Islet of Langerhans (tissue), 1 donor: ENCODE results near the gene PARP8.
"Not testable (repeated sequence)": the region's sequence is repeated elsewhere in the genome, so short reads cannot be mapped to it uniquely, and the experiment has no call there.

Source experiments
- FAIRE-seq: peaks from one replicate; lab custom pipeline; 2011; peaks lifted over from hg19 to GRCh38; lab: Jason Lieb, UNC

The PARP8 gene

DNA sequence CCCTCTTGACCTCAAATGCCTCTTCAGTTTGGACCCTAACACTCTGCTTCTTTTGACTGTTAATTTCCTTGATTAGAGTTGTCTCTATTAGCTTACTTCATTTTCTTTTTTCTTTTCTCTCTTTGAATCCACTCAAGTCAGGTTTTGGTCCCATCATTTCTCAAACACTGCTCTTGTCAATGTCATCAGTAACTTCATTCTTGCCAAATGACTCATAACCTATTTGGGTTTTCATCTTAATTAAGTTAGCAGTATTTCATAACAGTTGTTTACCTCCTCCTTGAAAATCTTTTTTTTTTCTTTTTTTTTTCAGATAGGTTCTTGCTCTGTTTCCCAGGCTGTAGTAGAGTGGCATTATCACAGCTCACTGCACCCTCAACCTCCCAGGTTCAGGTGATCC lies 119.6 kb downstream of the PARP8 start:
- FAIRE-seq = no peak

DNA sequence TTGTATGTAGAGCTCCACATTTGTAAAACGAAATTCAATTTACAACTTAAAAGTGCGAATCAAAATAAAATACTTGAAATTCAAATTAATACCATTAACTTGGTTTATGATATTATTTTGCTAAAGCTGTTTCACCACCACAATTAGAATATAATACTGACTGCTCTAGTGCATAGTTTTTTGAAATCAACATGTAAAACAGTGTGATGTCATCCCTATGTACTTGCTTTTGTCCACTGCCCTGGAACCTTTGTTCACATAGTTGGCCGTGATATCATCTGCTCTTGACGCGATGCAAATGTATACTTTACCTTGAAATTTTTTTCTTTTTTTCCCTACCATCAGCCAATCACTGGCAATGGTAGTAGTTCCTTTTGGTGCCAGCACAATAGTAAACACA lies 125.4 kb downstream of the PARP8 start:
- FAIRE-seq = peak; percentile 38

DNA sequence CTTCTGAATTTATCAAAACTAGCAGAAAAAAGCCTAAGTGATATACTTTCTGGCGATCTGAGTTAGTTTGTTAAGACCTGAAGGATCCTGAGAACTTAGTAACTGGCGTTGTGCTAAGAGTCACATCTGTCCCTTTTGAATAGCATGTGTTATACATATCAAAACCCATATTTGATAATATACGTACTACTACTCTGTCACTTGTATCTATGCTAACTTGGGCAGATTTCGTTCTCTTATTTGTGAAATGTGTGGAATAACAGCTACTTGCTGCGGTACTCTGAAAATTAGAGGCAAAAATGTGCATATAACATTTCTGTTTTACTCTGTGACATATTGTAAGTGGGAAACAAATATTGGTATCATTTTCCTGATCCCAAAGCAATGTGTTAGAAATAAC lies 126.4 kb downstream of the PARP8 start:
- FAIRE-seq = no peak

DNA sequence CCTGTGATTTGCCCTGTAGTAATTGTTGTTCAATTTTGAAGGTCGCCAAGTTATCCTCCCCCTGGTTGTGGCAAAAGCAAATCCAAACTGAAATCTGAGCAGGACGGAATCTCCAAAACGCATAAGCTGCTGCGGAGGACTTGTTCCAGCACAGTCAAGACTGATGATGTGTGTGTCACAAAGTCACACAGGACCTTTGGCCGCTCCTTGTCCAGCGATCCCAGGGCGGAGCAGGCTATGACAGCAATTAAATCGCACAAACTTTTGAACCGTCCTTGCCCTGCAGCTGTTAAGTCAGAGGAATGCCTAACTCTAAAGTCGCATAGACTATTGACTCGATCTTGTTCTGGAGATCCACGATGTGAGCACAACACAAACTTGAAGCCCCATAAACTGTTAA lies 128.4 kb downstream of the PARP8 start:
- no peak for FAIRE-seq

DNA sequence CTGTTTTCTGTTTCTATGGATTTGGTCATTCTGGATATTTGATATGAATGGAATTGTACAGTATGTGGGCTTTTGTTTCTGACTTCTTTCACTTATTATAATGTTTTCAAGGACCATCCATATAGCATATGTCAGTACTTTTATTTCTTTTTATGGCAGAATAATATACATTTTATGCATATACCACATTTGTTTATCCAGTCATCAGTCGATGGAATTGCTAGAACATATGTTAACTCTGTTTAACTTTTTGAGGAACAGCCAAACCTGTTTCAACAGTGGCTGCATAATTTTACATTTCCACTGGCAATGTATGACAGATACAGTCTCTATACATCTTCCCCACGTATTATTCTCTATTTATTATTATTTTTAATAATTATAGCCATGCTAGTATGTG lies 131.6 kb downstream of the PARP8 start:
- FAIRE-seq = no peak

DNA sequence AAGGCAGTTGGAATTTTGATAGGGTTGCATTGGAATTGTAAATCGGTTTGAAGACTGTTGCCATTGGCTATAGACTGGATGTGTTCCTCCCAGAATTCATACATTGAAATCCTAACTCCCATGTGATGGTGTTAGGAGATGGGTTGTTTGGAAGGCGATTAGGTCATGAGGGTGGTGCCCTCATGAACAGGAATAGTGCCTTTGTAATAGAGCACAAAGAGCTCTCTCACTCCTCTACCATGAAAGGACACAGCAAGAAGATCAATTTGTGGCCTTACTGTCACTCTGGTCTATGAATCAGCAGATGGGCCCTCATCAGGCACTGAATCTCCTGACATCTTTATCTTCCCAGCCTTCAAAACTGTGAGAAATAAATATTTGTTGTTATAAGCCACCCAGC lies 133.2 kb downstream of the PARP8 start:
- no peak for FAIRE-seq

DNA sequence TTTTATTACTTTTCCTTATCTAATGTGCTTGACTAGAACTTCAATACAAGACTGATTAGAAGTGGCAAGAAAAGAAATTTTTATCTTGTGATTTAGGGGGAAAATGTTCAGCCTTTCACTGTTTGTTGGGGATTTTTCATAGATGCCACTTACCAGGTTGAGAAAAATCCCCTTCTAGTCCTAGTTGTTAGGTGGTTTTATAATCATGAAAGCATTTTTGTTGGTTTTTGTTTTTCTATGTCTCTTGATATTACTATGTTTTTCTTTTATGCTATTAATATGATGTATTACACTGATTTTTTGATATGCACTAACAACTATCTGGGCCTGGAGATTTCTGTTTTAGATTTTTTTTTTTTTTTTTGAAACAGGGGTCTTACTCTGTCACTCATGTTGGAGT lies 134.0 kb downstream of the PARP8 start:
- no peak for FAIRE-seq

DNA sequence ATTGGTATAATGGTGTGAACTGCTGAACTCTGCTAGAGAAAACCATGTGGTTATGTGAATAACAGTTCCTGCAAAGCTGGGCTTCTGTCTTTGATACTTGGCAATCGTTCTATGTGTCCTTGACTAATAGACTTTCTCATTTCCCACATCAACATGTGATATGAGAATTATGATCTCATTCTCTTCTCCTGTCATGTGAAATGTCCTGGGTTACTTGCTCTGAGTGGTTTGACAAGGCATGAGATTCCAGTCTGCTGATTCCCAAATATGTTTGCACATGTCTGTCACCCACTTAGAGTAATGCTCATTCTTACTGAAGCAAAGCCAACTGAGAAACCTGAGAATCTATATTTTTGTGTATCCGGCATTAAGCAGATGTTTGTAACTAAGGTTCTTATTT lies 141.2 kb downstream of the PARP8 start:
- FAIRE-seq = peak; percentile 61

DNA sequence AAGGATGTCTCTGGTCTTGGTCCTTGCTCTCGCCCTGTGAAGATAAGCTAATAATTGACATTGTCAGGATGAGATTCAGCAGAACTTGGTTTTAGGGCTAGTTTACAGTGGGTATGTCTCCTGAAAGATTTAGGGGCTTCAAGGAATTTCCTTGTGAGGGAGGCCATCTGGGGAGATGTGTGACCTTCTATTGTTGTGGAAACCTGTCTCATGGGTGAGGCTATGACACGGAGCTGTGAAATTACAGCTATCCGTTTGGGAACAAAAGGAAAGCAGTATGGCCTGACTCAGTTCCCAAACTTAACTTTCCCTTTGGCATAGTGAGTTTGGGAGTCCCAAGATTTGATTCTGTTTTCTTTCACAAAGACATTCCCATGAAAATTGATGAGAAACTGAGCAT lies 142.0 kb downstream of the PARP8 start:
- FAIRE-seq = no peak

DNA sequence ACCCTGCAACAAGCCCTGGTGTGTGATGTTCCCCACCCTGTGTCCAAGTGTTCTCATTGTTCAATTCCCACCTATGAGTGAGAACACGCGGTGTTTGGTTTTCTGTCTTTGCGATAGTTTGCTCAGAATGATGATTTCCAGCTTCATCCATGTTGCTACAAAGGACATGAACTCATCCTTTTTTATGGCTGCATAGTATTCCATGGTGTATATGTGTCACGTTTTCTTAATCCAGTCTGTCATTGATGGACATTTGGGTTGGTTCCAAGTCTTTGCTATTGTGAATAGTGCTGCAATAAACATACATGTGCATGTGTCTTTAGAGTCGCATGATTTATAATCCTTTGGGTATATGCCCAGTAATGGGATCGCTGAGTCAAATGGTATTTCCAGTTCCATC lies 145.3 kb downstream of the PARP8 start:
- FAIRE-seq = not testable (repeated sequence)

DNA sequence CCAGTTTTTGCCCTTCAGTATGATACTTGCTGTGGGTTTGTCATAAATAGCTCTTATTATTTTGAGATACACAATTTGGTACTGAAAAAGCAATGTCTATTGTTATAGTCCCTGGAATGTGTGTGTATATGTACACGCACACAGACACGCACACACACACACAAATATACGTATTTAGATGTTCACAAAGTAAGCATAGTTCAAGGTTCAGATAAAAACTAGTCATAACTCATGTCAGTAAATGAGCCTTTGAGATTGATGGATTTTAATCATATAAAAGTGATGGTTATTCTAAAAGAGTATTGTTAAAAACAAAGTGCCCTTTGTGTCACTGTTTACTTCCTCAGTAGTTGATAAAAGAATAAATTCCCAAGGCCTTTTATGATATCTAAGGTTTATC lies 147.3 kb downstream of the PARP8 start:
- no peak for FAIRE-seq

DNA sequence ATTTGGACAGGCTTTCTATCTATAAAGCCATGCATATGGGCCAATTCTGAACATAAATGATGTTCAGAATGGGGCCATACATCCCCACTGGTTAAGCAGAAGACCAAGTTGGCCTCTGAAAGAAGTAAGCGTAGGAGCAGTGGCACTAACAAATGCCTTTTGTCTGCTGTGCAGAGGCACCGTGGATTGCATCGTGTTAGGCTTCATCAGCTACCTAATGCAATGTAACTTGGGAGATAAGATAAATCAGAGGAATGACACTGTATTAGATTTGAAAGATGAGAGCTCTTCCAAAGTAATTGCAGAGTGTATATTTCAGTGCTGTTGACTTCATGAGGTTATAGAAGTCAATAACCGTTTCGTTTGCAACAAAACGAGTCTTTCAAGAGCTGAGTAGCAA lies 148.1 kb downstream of the PARP8 start:
- no peak for FAIRE-seq

DNA sequence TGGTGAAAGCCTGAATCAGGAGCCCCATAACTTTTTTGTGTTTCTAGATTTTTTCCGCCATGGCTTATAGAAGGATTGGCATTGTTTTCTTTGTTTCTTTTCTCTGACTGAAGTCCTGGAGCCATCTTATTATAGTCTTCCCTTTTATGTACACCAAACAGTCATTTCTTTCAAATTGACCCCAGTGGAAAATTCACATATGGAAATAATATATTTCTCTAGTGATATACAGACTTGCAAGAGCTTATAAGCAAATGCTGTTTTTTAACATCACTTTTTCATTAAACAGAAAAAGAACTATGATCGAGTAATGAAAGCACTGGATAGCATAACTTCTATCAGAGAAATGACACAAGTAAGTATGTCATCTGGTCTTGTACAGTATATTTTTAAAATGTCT lies 155.6 kb downstream of the PARP8 start:
- FAIRE-seq = no peak

DNA sequence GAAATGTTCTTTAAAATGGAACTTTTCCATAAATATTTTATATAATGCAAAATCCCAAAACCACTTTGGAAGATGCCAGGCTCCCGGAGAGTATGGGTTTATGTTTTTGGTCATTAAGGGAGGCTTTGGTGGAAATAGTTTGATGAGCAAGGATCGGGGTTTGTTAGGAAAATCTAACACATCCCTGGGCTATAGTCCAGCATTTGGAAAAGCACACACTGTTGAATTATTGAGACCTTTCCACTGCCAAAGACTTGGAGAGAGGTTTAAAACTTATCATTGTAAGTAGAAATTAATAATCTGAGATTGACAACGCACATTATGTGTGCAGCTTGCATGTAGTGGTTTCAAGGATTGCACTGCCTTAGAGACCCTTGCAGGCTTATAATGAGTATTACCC lies 156.3 kb downstream of the PARP8 start:
- FAIRE-seq = no peak

DNA sequence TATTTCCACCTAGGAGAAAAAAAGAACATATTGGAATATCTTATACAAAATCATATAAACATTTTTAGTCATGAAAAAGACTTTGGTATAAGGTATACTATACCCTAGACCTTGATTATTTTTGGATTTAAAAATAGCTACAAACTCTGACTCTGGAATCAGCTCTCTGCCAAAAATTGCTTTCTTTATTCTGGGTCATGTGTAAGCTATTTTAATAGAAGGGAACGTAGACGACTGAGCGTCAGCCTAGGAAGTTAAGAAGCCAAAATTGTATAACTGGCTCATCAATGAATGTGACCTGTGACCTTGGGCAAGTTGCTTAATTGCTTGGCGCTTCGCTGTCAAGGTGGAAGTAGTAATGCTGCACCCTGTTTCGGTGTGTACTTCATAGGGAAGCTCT lies 157.1 kb downstream of the PARP8 start:
- FAIRE-seq = no peak

DNA sequence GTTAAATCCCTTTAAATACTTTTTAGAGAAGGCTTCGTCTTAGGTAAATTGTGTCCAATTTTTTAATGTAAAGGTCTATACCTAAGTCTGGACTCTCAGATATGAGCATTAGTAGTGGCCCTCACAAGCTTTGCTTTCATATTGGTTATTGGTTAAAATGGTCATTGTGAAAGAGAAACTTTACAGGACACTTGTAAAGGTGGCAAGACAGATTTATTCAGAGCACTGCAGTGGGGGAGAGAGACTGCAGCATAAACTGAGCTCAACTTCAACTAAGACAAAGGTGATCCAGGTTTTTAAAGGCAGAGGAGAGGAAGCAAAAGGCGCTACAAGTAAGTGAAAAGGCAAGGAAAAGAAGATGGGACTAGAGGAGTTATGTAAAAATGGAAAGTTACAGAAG lies 157.7 kb downstream of the PARP8 start:
- no peak for FAIRE-seq

DNA sequence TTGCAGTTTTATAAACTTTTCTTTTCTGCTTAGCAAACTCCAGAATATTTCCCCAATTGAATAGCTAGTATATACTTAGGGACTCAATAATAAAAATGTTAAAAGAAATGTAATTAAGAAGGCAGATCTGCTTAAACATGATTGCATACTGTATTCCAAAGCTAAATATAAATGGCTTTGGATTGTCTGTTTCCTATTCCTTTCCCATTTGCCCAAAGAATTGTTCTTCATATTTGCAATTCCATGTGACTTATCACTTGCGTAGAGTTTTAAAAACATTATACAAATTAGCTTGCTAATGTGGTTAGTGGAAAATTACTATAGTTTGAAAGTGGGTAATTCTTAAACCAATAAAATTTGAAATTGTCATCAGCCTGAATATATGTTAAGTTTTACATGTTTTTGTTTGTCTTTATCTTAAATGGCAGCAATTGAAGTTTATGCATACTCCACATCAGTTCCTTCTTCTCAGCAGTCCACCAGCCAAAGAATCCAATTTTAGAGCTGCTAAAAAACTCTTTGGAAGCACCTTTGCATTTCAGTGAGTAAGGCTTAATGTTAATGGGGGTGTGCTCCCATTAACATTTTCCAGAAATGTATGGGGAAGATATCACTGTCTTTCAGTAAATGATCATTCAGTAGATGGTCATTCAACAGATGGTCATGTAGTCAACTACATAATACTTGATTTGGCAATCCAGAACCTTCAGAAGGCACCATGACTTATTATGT lies 161.2 kb downstream of the PARP8 start:
- no peak for FAIRE-seq

DNA sequence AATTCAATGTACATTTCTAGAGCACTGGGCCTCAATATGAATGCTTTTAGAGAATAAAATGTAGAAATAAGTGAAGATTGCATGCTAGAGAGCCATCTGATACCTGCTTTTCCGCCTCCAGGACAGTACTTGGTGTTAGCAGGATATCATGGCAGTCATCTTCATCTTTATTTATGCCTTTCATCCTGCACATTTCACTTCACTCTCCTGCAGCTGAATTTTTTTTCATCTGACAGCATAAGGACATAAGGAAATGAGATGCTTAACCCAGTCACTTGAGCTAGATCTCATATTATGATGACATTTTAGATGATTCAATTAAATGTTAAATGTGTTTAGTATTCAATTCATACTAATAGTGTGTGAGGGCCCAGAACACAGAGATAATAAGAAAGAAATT lies 162.6 kb downstream of the PARP8 start:
- FAIRE-seq = no peak

DNA sequence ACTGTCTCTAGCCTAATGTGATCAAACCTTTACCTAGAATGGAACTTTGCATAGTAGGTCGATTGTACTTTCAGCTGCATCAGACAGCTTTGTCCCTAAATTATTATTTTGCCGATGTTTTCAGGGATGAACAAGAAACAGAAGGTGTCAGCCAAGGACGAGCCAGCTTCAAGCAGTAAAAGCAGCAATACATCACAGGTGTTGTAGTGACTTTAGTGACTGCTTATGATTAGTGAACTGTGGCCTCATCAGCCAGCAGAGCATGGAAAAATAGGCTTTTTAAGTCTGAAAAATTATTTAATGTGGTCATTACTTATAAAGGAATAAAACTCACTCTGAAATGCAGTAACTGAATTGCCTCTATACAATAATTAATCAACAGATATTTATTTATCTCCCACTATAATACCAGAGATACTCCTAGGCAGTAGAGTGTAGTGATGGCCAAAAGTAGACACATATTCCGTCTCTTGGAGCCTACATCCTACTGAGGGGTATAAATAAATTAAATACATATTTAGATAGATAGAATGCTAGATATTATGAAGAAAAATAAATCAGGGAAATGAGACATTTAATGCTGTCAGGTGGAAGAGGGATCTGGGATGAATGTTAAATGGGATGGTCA lies 166.3 kb downstream of the PARP8 start:
- FAIRE-seq = no peak

DNA sequence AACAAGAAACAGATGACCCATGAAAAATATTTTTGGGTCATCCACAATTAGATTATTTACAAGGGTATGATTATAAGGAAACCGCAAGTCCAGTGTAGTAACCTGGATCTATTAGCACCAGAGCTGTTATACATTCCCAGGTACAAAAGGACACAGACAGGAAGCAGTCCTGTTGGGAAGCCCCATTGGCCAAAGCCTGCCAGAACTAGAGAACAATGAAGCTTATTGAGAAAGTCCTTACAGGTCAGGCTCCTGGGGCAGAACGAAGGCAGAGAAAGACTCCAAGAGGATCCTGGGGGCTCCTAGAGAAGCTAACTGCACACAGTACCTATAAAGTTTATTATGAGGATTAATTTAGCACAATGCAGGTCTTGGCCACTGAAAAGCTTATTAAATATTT lies 169.9 kb downstream of the PARP8 start:
- FAIRE-seq = no peak

DNA sequence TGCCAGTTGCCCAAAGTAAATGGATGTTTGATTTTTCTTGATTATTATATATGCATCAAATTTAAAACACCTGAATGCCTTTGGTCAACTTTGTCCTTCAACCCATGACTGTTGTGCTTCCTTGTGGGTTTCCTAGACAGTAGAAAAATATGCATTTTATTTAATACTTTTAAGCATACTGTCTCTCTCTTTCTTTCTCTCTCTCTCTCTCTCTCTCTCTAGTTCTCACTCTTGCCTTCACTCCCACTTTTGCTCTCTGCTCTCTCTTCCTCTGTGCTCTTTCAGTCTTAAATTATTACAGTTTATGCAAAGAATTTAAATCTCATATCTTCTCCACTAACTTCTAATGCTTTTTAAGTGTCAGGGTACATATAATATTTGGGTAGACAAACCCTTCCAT lies 173.0 kb downstream of the PARP8 start:
- FAIRE-seq = no peak

DNA sequence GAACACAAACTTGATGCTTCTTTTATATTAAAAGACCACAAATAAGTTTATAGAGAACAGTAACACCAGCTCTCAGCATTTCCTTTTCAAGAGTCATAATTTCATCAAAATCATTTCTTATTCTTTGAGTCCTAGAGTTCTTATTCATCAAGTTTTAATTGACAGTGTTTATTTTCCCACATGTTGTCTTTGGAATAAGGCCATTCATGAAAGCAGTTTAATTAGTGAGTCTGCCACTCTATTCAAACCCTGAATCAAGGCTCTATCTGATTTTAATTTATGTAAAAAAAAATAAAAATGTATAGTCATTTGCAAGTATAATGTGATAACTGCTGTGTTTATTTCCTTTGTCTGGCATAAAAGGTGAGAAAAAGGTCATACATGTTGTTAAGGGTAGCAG lies 176.7 kb downstream of the PARP8 start:
- no peak for FAIRE-seq

DNA sequence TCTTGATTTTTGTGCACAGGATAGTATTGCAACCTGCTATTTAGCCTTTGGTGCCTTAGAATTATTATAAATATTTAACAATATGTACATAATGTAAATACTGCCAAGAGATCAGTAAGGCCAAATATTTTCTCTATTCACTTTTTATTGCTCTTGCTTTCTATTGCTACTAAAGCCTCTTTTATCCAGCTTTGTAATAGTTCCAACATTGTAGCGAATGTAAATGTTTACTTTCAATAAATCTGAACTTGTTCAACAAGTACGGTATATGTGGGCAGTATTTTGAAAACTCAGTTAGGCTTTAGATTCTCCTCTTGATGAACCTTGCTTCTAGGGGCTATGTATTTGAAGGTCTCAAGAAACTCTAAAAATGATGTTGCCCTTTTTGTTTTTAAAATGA lies 179.8 kb downstream of the PARP8 start:
- FAIRE-seq = no peak

DNA sequence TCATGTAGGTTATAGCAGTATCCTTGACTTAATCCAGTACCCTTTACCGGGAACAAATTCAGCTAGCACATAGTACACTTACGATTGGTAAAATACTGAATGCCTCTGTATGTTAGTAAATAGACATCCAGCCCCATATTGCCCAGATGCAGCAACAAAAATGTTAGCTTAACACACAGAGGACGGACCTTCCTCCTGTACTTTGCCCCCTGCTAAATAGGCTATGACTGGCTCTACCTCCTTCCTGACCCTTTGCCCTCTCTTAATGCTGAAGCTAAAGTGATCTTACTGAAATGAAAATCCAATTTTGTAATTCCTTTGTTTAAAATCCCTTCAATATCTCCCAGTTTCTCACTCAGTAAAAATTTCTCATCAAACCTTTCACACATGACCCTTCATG lies 183.1 kb downstream of the PARP8 start:
- no peak for FAIRE-seq

DNA sequence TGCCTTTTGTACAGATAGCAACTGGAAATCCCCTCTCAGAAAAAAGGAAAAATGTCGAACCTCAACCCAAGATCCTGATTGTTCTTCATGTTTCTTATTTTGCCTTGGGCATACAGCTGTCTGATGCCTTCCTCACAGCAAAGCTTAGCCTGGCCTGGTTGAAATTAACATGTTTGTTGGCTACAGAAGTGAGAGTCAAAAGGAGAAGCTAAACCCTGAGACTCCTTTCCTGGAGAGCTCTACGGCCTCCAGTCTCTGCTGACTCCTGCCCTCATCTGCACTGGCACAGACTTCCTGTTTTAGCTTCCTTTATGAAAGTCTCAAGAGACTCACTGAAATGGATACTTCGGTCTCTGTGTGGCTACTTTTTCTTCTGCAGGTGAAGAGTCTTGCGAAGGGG lies 186.7 kb downstream of the PARP8 start:
- no peak for FAIRE-seq
